DND-41 (cell line): ENCODE results near the gene AIF1.

ENCODE experiments used
- ATAC-seq: fragments of 200-7000 bp; cut with Tn5 transposase; 3 replicates; pipeline ENCODE4 v1.9.1; 2021; ENCODE audit warnings: low read depth; ENCODE audit not compliant: insufficient read depth
- DNase-seq: peaks from one replicate; pipeline ENCODE4 v3.0.0-alpha.2; 2020
- H2AFZ ChIP-seq: 2 replicates; pipeline ENCODE4 v1.6.0; 2012; ENCODE audit warnings: low read depth, low read length
- H3K27ac ChIP-seq: 2 replicates; pipeline ENCODE4 v1.5.1; 2012; ENCODE audit warnings: low read length, inconsistent platforms
- H3K27me3 ChIP-seq: fragments of 200-600 bp; sonication (generic); 2 replicates; pipeline ENCODE4 v1.6.0; 2012; ENCODE audit warnings: low read length, mild to moderate bottlenecking, inconsistent platforms; ENCODE audit not compliant: insufficient read depth, poor library complexity
- H3K36me3 ChIP-seq: 2 replicates; pipeline ENCODE4 v1.5.1; 2012; ENCODE audit warnings: low read length, inconsistent platforms; ENCODE audit not compliant: insufficient read depth
- H3K4me1 ChIP-seq: 2 replicates; pipeline ENCODE4 v1.5.1; 2012; ENCODE audit warnings: mild to moderate bottlenecking, low read length; ENCODE audit not compliant: insufficient read depth
- H3K4me2 ChIP-seq: 2 replicates; pipeline ENCODE4 v1.6.0; 2012; ENCODE audit warnings: mild to moderate bottlenecking, moderate library complexity, low read length, inconsistent platforms; ENCODE audit not compliant: insufficient read depth
- H3K4me3 ChIP-seq, 2 experiments: fragments of 200-600 bp in 1 of 2; shearing (Covaris generic) in 1 of 2; 2 replicates each; pipeline ENCODE4 v1.5.1; 2012 to 2016; ENCODE audit warnings: inconsistent platforms in 2 of 2, low read length in 2 of 2, mild to moderate bottlenecking in 2 of 2, low read depth in 1 of 2, moderate library complexity in 1 of 2
- H3K79me2 ChIP-seq: 2 replicates; pipeline ENCODE4 v1.6.0; 2012; ENCODE audit warnings: low read length, inconsistent platforms; ENCODE audit not compliant: insufficient read depth
- H3K9ac ChIP-seq: 2 replicates; pipeline ENCODE4 v1.6.0; 2012; ENCODE audit warnings: low read depth, mild to moderate bottlenecking, inconsistent platforms, low read length, moderate library complexity
- H3K9me3 ChIP-seq: 2 replicates; pipeline ENCODE4 v1.5.1; 2012; ENCODE audit warnings: low read length, moderate library complexity, mild to moderate bottlenecking, inconsistent platforms; ENCODE audit not compliant: insufficient read depth, severe bottlenecking
- H4K20me1 ChIP-seq: 2 replicates; pipeline ENCODE4 v1.6.0; 2012; ENCODE audit warnings: low read length; ENCODE audit not compliant: insufficient read depth
- EZH2 ChIP-seq: IDR thresholded peaks from 3 replicates; pipeline ENCODE4 v1.6.1; 2012; ENCODE audit warnings: borderline replicate concordance, low read depth, mild to moderate bottlenecking, moderate library complexity, low read length, inconsistent platforms; ENCODE audit not compliant: severe bottlenecking
- TF ChIP-seq, protein P1 (sequence below): IDR thresholded peaks from 2 replicates; pipeline ENCODE4 v1.5.1; 2012; ENCODE audit warnings: borderline replicate concordance, low read length, moderate library complexity, mild to moderate bottlenecking; ENCODE audit not compliant: poor library complexity, severe bottlenecking; ENCODE audit errors: extremely low read depth

Gene AIF1

GRCh38 chr6:31627690-31628287 lies 12.8 kb downstream of the AIF1 start:
- peaks cover 100% of the 10 kb centered on the region for H3K36me3 ChIP-seq

GRCh38 chr6:31629014-31629413 lies 14.0 kb downstream of the AIF1 start:
- H4K20me1 ChIP-seq: peaks cover 74% of the 10 kb centered on the region

More at GRCh38 chr6:31627690-31628287, 12.8 kb downstream of the AIF1 start:
- no peak for DNase-seq
- H3K9ac ChIP-seq: 0 out of 2 replicates have a peak overlapping the region, but pooled peaks have one; percentile 11
- TF ChIP-seq EZH2: no peak
- TF ChIP-seq, protein P1, sequence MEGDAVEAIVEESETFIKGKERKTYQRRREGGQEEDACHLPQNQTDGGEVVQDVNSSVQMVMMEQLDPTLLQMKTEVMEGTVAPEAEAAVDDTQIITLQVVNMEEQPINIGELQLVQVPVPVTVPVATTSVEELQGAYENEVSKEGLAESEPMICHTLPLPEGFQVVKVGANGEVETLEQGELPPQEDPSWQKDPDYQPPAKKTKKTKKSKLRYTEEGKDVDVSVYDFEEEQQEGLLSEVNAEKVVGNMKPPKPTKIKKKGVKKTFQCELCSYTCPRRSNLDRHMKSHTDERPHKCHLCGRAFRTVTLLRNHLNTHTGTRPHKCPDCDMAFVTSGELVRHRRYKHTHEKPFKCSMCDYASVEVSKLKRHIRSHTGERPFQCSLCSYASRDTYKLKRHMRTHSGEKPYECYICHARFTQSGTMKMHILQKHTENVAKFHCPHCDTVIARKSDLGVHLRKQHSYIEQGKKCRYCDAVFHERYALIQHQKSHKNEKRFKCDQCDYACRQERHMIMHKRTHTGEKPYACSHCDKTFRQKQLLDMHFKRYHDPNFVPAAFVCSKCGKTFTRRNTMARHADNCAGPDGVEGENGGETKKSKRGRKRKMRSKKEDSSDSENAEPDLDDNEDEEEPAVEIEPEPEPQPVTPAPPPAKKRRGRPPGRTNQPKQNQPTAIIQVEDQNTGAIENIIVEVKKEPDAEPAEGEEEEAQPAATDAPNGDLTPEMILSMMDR: no peak
- ATAC-seq: no peak
- H3K27ac ChIP-seq: no peak overlapping the region
- no peaks in the 10 kb centered on the region for H3K27me3 ChIP-seq
- peaks cover 73% of the 10 kb centered on the region for H4K20me1 ChIP-seq
- H3K4me2 ChIP-seq: no peak overlapping the region
- H2AFZ ChIP-seq: no peak overlapping the region
- peaks cover 24% of the 10 kb centered on the region for H3K4me1 ChIP-seq
- no peaks in the 10 kb centered on the region for H3K9me3 ChIP-seq
- peaks cover 80% of the 10 kb centered on the region for H3K79me2 ChIP-seq
- H3K4me3 ChIP-seq: no peak overlapping the region

GRCh38 chr6:31630177-31630934 lies 15.3 kb downstream of the AIF1 start:
- peaks cover 77% of the 10 kb centered on the region for H4K20me1 ChIP-seq
- H3K9ac ChIP-seq: no peak overlapping the region
- DNase-seq (no peak), ATAC-seq (no peak)
- no peak overlapping the region for H2AFZ ChIP-seq
- peaks cover 54% of the 10 kb centered on the region for H3K79me2 ChIP-seq
- TF ChIP-seq, protein P1: no peak
- peaks cover 100% of the 10 kb centered on the region for H3K36me3 ChIP-seq
- H3K4me3 ChIP-seq: no peak overlapping the region
- no peaks in the 10 kb centered on the region for H3K9me3 ChIP-seq
- peaks cover 10% of the 10 kb centered on the region; the same call in 1 of the 2 replicates for H3K4me1 ChIP-seq
- H3K27me3 ChIP-seq: no peaks in the 10 kb centered on the region
- H3K4me2 ChIP-seq: no peak overlapping the region
- no peak overlapping the region for H3K27ac ChIP-seq

More at GRCh38 chr6:31629014-31629413, 14.0 kb downstream of the AIF1 start:
- no peak overlapping the region for H3K4me3 ChIP-seq
- peaks cover 67% of the 10 kb centered on the region for H3K79me2 ChIP-seq
- no peak overlapping the region for H3K27ac ChIP-seq
- H3K36me3 ChIP-seq: peaks cover 100% of the 10 kb centered on the region
- H3K27me3 ChIP-seq: no peaks in the 10 kb centered on the region
- no peak for DNase-seq
- no peak for TF ChIP-seq EZH2
- TF ChIP-seq, protein P1: no peak
- peaks cover 14% of the 10 kb centered on the region; the same call in 1 of the 2 replicates for H3K4me1 ChIP-seq
- no peak overlapping the region for H2AFZ ChIP-seq
- no peaks in the 10 kb centered on the region for H3K9me3 ChIP-seq
- H3K9ac ChIP-seq: no peak overlapping the region
- H3K4me2 ChIP-seq: no peak overlapping the region
- no peak for ATAC-seq
